ENCODE measurements around the gene ATP1A4. TPM values are rescaled to one million over a fixed set of nuclear protein-coding genes. Genes with fewer than 3 reads are reported as not detected.

Gene ATP1A4
- total RNA-seq, 1 donor from 2014 or later = not detected

DNA sequence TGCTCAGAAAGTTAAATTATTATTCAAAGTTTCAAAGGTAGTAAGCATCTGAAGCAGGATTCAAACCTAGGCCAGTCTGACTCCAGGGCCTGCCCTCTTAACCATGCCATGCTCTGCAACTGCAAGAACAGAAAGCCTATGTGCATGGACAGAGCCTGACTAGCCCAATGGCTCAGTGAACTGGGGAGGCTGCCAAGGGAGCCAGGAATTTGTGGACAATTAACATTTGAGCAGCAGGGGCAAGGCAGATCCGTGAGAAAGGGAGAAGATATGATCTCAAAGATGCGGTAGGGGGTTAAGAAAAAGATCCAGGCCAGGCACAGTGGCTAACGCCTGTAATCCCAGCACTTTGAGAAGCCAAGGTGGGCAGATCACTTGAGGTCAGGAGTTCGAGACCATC, 6.5 kb upstream of the ATP1A4 start:
- H3K9me3 Mint-ChIP-seq (ENCODE audit: low read depth) = no peaks in the 10 kb centered on the region
- no peak overlapping the region for H3K27ac Mint-ChIP-seq (ENCODE audit: unreplicated experiment)
- TF ChIP-seq, protein P1, sequence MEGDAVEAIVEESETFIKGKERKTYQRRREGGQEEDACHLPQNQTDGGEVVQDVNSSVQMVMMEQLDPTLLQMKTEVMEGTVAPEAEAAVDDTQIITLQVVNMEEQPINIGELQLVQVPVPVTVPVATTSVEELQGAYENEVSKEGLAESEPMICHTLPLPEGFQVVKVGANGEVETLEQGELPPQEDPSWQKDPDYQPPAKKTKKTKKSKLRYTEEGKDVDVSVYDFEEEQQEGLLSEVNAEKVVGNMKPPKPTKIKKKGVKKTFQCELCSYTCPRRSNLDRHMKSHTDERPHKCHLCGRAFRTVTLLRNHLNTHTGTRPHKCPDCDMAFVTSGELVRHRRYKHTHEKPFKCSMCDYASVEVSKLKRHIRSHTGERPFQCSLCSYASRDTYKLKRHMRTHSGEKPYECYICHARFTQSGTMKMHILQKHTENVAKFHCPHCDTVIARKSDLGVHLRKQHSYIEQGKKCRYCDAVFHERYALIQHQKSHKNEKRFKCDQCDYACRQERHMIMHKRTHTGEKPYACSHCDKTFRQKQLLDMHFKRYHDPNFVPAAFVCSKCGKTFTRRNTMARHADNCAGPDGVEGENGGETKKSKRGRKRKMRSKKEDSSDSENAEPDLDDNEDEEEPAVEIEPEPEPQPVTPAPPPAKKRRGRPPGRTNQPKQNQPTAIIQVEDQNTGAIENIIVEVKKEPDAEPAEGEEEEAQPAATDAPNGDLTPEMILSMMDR (IDR thresholded peaks at IDR 0.05) = no peak
- no peak overlapping the region for H3K4me3 Mint-ChIP-seq (ENCODE audit: unreplicated experiment)
- H3K36me3 Mint-ChIP-seq (ENCODE audit: low read depth) = peaks cover 2% of the 10 kb centered on the region
- peaks cover 12% of the 10 kb centered on the region for H3K4me1 Mint-ChIP-seq (ENCODE audit: low read depth)
- DNase-seq (ENCODE audit: low spot score) = no peak
- H3K27me3 Mint-ChIP-seq (ENCODE audit: low read depth) = peaks cover 10% of the 10 kb centered on the region

DNA sequence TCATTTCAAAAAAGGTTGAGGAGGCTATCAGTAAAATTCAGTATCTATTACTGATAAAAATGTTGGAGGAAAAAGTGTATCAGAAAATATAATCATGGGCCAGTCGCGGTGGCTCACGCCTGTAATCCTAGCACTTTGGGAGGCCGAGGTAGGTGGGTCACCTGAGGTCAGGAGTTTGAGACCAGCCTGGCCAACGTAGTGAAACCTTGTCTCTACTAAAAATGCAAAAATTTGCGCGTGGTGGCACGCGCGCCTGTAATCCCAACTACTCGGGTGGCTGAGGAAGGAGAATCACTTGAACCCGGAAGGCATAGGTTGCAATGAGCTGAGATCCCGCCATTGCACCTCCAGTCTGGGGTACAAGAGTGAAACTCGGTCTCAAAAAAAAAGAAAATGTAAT, 5.3 kb upstream of the ATP1A4 start:
- Mint-ChIP-seq H3K4me1 (ENCODE audit: low read depth) (peaks cover 16% of the 10 kb centered on the region), H3K27me3 (ENCODE audit: low read depth) (peaks cover 8% of the 10 kb centered on the region), H3K36me3 (ENCODE audit: low read depth) (no peaks in the 10 kb centered on the region), H3K9me3 (ENCODE audit: low read depth) (no peaks in the 10 kb centered on the region), H3K27ac (ENCODE audit: unreplicated experiment) (no peak overlapping the region), H3K4me3 (ENCODE audit: unreplicated experiment) (no peak overlapping the region)
- DNase-seq (ENCODE audit: low spot score) = no peak
- TF ChIP-seq, protein P1 (IDR thresholded peaks at IDR 0.05) = no peak

DNA sequence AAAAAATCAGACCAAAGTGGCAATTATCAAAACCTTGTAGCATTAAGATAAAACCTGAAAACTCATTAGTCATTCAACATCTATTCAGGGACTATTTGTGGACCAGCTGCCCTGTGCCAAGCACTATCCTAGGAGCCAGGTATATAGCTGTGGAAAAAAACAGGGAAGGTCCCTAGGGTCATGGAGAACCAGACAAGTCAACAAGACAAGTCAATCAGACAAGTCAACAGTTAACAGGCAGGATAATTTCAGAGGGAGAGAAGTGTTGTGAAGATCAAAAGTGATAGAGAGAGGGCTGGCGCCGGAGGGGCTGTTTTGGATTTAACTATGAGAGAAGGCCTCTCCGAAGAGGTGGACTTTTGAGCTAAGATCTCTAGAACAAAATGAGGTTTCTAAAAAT, 3.3 kb upstream of the ATP1A4 start:
- DNase-seq (ENCODE audit: low spot score) = no peak
- no peaks in the 10 kb centered on the region for H3K36me3 Mint-ChIP-seq (ENCODE audit: low read depth)
- no peak overlapping the region for H3K4me3 Mint-ChIP-seq (ENCODE audit: unreplicated experiment)
- H3K27ac Mint-ChIP-seq (ENCODE audit: unreplicated experiment) = no peak overlapping the region
- peaks cover 16% of the 10 kb centered on the region for H3K4me1 Mint-ChIP-seq (ENCODE audit: low read depth)
- no peaks in the 10 kb centered on the region for H3K9me3 Mint-ChIP-seq (ENCODE audit: low read depth)
- TF ChIP-seq, protein P1 (IDR thresholded peaks at IDR 0.05) = no peak
- H3K27me3 Mint-ChIP-seq (ENCODE audit: low read depth) = no peaks in the 10 kb centered on the region

DNA sequence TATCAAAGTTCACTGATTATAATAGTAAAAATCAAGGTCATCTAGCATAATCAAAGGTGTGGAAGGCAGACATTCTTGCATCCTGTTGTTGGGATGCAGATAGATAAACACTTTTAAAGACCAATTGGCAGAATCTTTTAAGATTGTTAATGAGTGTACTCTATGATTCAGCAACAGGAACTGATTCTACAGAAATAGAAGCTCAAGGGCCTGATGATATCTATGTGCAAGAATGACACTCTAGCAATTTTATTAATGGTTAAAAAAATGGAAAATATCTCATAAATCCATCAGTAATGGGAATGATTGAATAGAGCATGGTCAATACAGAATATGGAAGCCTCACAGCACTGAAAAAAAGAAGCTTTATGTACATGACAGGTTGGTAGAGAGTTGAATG, 2.2 kb upstream of the ATP1A4 start:
- DNase-seq (ENCODE audit: low spot score) = no peak
- peaks cover 16% of the 10 kb centered on the region for H3K4me1 Mint-ChIP-seq (ENCODE audit: low read depth)
- no peaks in the 10 kb centered on the region for H3K36me3 Mint-ChIP-seq (ENCODE audit: low read depth)
- H3K27me3 Mint-ChIP-seq (ENCODE audit: low read depth) = no peaks in the 10 kb centered on the region
- H3K27ac Mint-ChIP-seq (ENCODE audit: unreplicated experiment) = peak overlapping the region; percentile 91
- TF ChIP-seq, protein P1 (IDR thresholded peaks at IDR 0.05) = no peak
- H3K9me3 Mint-ChIP-seq (ENCODE audit: low read depth) = no peaks in the 10 kb centered on the region
- no peak overlapping the region for H3K4me3 Mint-ChIP-seq (ENCODE audit: unreplicated experiment)

DNA sequence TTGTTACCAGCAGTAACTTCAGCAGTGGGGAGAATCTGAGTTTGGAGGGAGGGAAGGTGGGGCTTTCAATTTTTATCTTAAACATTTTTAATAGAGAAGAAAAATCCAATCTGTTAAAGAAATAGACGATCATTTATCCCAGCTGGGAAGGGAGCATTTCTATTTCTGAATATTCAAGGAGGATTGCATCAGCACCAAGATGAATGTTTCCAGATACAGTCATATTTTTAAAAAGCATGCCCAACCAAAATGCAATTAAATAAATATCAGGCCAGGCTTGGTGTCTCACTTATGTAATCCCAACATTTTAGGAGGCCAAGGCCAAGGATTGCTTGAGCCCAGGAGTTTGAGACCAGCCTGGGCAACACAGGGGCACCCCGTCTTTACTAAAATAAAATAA, 1.7 kb upstream of the ATP1A4 start:
- Mint-ChIP-seq H3K4me3 (ENCODE audit: unreplicated experiment) (no peak overlapping the region), H3K27me3 (ENCODE audit: low read depth) (no peaks in the 10 kb centered on the region), H3K36me3 (ENCODE audit: low read depth) (no peaks in the 10 kb centered on the region), H3K4me1 (ENCODE audit: low read depth) (peaks cover 16% of the 10 kb centered on the region), H3K9me3 (ENCODE audit: low read depth) (no peaks in the 10 kb centered on the region), H3K27ac (ENCODE audit: unreplicated experiment) (peak overlapping the region; percentile 91)
- DNase-seq (ENCODE audit: low spot score) = no peak
- TF ChIP-seq, protein P1 (IDR thresholded peaks at IDR 0.05) = no peak
